Measurements from ENCODE around the gene REN. TPM values are rescaled to one million over a fixed set of nuclear protein-coding genes. Genes with fewer than 3 reads are reported as not detected.

REN gene
- total RNA-seq (2021; fragmentation: NEBNext Ultra II Directional; extraction: Animal tissue kit (Norgen Biotek cat#: 25700)) (not detected in 2 replicates), polyA plus RNA-seq (2011; rRNA removed) (0.05 and 0.11 TPM in 2 replicates), polyA minus RNA-seq (2011; rRNA and poly(A)+ RNA removed) (0.38 TPM in 1 of 2 replicates, not detected in the other)
- not detected for polyA plus RNA-seq (2011; cell fraction: cytosol; rRNA removed)
- polyA plus RNA-seq (2011; cell fraction: nucleus; rRNA removed) = not detected
- 0.12 TPM in 1 of 4 replicates, not detected in the others for polyA plus RNA-seq (2012, experiment 1 of 2)
- not detected for polyA plus RNA-seq (2012, experiment 2 of 2)
- polyA plus RNA-seq (2013, experiment 1 of 2) = 0.06 TPM
- polyA plus RNA-seq (2013, experiment 2 of 2) = 0.04 TPM
- not detected for polyA minus RNA-seq (2011; cell fraction: cytosol; rRNA and poly(A)+ RNA removed)
- not detected for polyA minus RNA-seq (2011; cell fraction: nucleus; rRNA and poly(A)+ RNA removed)
- long read RNA-seq, experiment 1 = 0 reads
- long read RNA-seq, experiment 2 = 0 reads

GRCh38 chr1:204166219-204166618, at the start of gene REN:
TSS of gene REN (minus strand) at chr1:204166337. CDS start at chr1:204166293, 44 bp downstream.
- no peak within 1 kb of the TSS for H3K56ac ChIP-seq (replicated peaks; ENCODE audit: insufficient read length, low read depth, low read length)
- no peak within 1 kb of the TSS for H3K4ac ChIP-seq (replicated peaks; ENCODE audit: insufficient read length, low read depth, low read length)
- POLR2A ChIA-PET (ENCODE audit: partially characterized antibody) = interaction anchor here (1.0 kb wide), 1 partner anchor 297 kb away, joined by 3 read pairs; no protein-coding TSS in a partner anchor
- H2AK5ac ChIP-seq (ENCODE audit: low read depth, low read length) = no peak within 1 kb of the TSS
- H3K36me3 ChIP-seq (ENCODE audit: control insufficient read depth in 2 of 4, insufficient read depth in 4 of 4, low read length in 3 of 4) = no peaks in the 10 kb centered on the region; a peak in 1 of 8 replicates
- CTCF ChIA-PET (ENCODE audit: partially characterized antibody) = interaction anchor here (0.8 to 18.7 kb wide), 13 partner anchors 11 to 232 kb away, joined by 3 to 360 read pairs (median 6); partner anchors contain the start of genes GOLT1A and KISS1
- no peak within 1 kb of the TSS for H2BK20ac ChIP-seq (ENCODE audit: low read length)
- H3K4me2 ChIP-seq (ENCODE audit: insufficient read depth in 1 of 2, low read depth in 2 of 2, low read length in 2 of 2) = no peak within 1 kb of the TSS
- no peak within 1 kb of the TSS for H2BK5ac ChIP-seq (ENCODE audit: low read depth, low read length)
- no peak within 1 kb of the TSS for H2BK12ac ChIP-seq (ENCODE audit: low read depth, low read length)
- 82% methylated on average over 5 of the region's 5 CpGs; no CpG with 5 or more reads in 1 of the 2 experiments for WGBS, 2 experiments (ENCODE audit: extremely low coverage in 1 of 2, insufficient coverage in 1 of 2, insufficient read length in 1 of 2, insufficient replicate concordance in 2 of 2, low coverage in 1 of 2, low lambda C conversion rate in 2 of 2, missing lambda C conversion rate in 1 of 2)
- H3K9ac ChIP-seq (replicated peaks in 1 of 4; ENCODE audit: extremely low read depth in 1 of 4, low read depth in 3 of 4, low read length in 3 of 4) = no peak within 1 kb of the TSS
- no peak within 1 kb of the TSS for H3K14ac ChIP-seq (ENCODE audit: insufficient read length)
- H4K8ac ChIP-seq (ENCODE audit: extremely low read depth, insufficient read depth, low read length) = no peak within 1 kb of the TSS
- H2AFZ ChIP-seq (ENCODE audit: low read length) = no peak within 1 kb of the TSS
- H3K27ac ChIP-seq (ENCODE audit: low read depth, low read length) = no peak within 1 kb of the TSS
- H3K79me2 ChIP-seq (ENCODE audit: control insufficient read depth in 1 of 2, insufficient read depth in 2 of 2, low read length in 2 of 2) = no peaks in the 10 kb centered on the region
- no peaks in the 10 kb centered on the region for H3K4me1 ChIP-seq (replicated peaks in 1 of 4; ENCODE audit: control insufficient read depth in 3 of 4, insufficient read depth in 4 of 4, low read length in 3 of 4)
- H4K20me1 ChIP-seq (replicated peaks in 1 of 2; ENCODE audit: control insufficient read depth in 1 of 2, insufficient read depth in 2 of 2, low read length in 2 of 2) = no peaks in the 10 kb centered on the region
- no peak within 1 kb of the TSS for H3K18ac ChIP-seq (ENCODE audit: extremely low read depth, low read length)
- no peaks in the 10 kb centered on the region for H3K79me1 ChIP-seq (ENCODE audit: low read depth, low read length)
- H3K27me3 ChIP-seq (replicated peaks in 1 of 4; ENCODE audit: control insufficient read depth in 3 of 4, extremely low read depth in 1 of 4, insufficient read depth in 3 of 4, low read length in 3 of 4) = no peaks in the 10 kb centered on the region
- peaks cover 18 to 22% of the 10 kb centered on the region in 2 experiments for H3K9me3 ChIP-seq (ENCODE audit: insufficient read depth in 2 of 2, low read depth in 1 of 2, low read length in 1 of 2)
- FAIRE-seq (no peak), DNase-seq (ENCODE audit: low read depth in 1 of 2, low spot score in 2 of 2) (no peak)
- H4K5ac ChIP-seq (ENCODE audit: insufficient read length, low read depth, low read length) = no peak within 1 kb of the TSS
- no peak within 1 kb of the TSS for H4K91ac ChIP-seq (replicated peaks; ENCODE audit: insufficient read length, low read length)
- no peak within 1 kb of the TSS for H2BK120ac ChIP-seq (replicated peaks; ENCODE audit: low read depth, low read length)
- H3K23ac ChIP-seq (ENCODE audit: insufficient read length) = no peak within 1 kb of the TSS
- H2BK15ac ChIP-seq (ENCODE audit: low read length) = no peak within 1 kb of the TSS
- H3K4me3 ChIP-seq (ENCODE audit: extremely low read depth in 1 of 4, insufficient read depth in 2 of 4, low read depth in 3 of 4, low read length in 4 of 4) = no peak within 1 kb of the TSS
- no peaks in the 10 kb centered on the region for H3K23me2 ChIP-seq (ENCODE audit: low read depth, low read length)
- TF ChIP-seq CTCF (IDR thresholded peaks at IDR 0.05; ENCODE audit: control extremely low read depth in 1 of 3, insufficient read depth in 1 of 3, low read depth in 1 of 3, low read length in 3 of 3) (no peak), RXRA (IDR thresholded peaks at IDR 0.05; ENCODE audit: insufficient read depth, low read depth, low read length) (no peak), NRF1 (IDR thresholded peaks at IDR 0.05; ENCODE audit: low read depth, low read length) (no peak), ASH2L (IDR thresholded peaks at IDR 0.05; ENCODE audit: low read length) (no peak), SUZ12 (IDR thresholded peaks at IDR 0.05; ENCODE audit: low read length) (no peak), JUND (IDR thresholded peaks at IDR 0.05; ENCODE audit: low read length) (no peak), GABPA (IDR thresholded peaks at IDR 0.05; ENCODE audit: borderline replicate concordance, insufficient read depth, low read length) (no peak), CTBP2 (IDR thresholded peaks at IDR 0.05; ENCODE audit: borderline replicate concordance, insufficient read depth, insufficient read length, low read length) (no peak), TAF1 (IDR thresholded peaks at IDR 0.05; ENCODE audit: low read depth, low read length) (no peak), JUN (IDR thresholded peaks at IDR 0.05; ENCODE audit: low read depth, low read length) (no peak)
